Testis (tissue), 3 donors: ENCODE data around the gene UNC80. TPM values are rescaled to one million over a fixed set of nuclear protein-coding genes. Genes with fewer than 3 reads are reported as not detected.

ENCODE experiments used
- DNase-seq: peaks from one replicate; pipeline ENCODE4 v3.0.0-alpha.2; 2019
- H3K27ac ChIP-seq, 2 donors: fragments of 200-600 bp; sonication (generic); one replicate each; pipeline ENCODE4 v1.5.1; 2019
- H3K27me3 ChIP-seq: fragments of 200-600 bp; sonication (generic); one replicate; pipeline ENCODE4 v1.5.1; 2019
- H3K36me3 ChIP-seq: fragments of 200-600 bp; sonication (generic); one replicate; pipeline ENCODE4 v1.5.1; 2017; ENCODE audit warnings: low read depth; ENCODE audit errors: missing control alignments
- H3K4me1 ChIP-seq: fragments of 200-600 bp; sonication (generic); one replicate; pipeline ENCODE4 v1.5.1; 2019
- H3K4me3 ChIP-seq, 2 donors: fragments of 200-600 bp; sonication (generic); one replicate each; pipeline ENCODE4 v1.5.1; 2017 to 2019
- H3K9me3 ChIP-seq: fragments of 200-600 bp; sonication (generic); one replicate; pipeline ENCODE4 v1.5.1; 2017
- POLR2A ChIP-seq: fragments of 450-650 bp; IDR thresholded peaks from one replicate; pipeline ENCODE4 v1.6.1; 2017; ENCODE audit warnings: antibody characterized with exemption, mild to moderate bottlenecking, moderate library complexity
- WGBS, 2 donors: methylation state at CpG; one replicate each; pipeline ENCODE4 v1.1.5; 2018; 5-methylcytosine and 5-hydroxymethylcytosine counted together
- intact Hi-C: fragments of 100-400 bp; cut with DNase I; formaldehyde crosslinking; loops from one replicate; pipeline ENCODE4 v1.15.1; 2023; ENCODE audit warnings: low total_unique reads
- polyA plus RNA-seq: library from polyadenylated mRNA; stranded (reverse); fragments of 350-450 nt; fragmentation: Illumina TruSeq; extraction: RNeasy Lipid Tissue Mini Kit (QIAGEN cat#74804); gene quantifications from one replicate; pipeline ENCODE4 v1.2.3, GENCODE V29; 2014; ENCODE audit warnings: low read depth, low replicate concordance; ENCODE audit not compliant: insufficient read depth
- total RNA-seq, 2 donors: library from RNA; depleted of rRNA; stranded (reverse); fragments of >200 nt; gene quantifications; one replicate each; pipeline ENCODE4 v1.2.3, GENCODE V29; 2016
- TF ChIP-seq, protein P1 (sequence below), 3 experiments: fragments of 450-650 bp in 2 of 3; fragments of 200-600 bp in 1 of 3; sonication (generic) in 1 of 3; IDR thresholded peaks; one replicate each; pipeline ENCODE4 v1.5.1; 2016 to 2019; ENCODE audit warnings: antibody characterized with exemption in 3 of 3, mild to moderate bottlenecking in 2 of 3, moderate library complexity in 1 of 3

UNC80 gene
- total and polyA plus RNA-seq, 3 donors from 2014 or later: 8.2 to 46.1 (median 34.8) TPM

DNA sequence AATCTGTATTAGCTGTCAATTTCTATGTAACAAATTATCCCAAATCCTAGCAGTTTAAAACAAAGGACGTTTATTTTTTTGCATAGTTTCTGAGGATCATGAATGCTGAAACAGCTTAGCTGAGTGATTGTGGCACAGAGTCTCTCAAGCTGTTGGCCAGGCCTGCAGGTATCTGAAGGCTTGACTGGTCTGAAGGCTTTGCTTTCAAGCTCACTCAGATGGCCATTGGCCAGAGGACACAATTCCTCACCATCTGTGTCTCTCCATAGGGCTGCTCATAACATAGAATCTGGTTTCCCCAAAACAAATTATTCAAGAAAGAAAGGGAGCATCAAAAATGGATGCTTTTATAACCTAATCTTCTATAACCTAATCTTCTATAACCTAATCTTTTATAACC, 33.7 kb downstream of the UNC80 start:
- Histone ChIP-seq H3K36me3 (no peaks in the 10 kb centered on the region), H3K4me1 (no peaks in the 10 kb centered on the region), H3K4me3 (no peak overlapping the region), H3K27ac (no peak overlapping the region), H3K27me3 (no peaks in the 10 kb centered on the region), H3K9me3 (no peaks in the 10 kb centered on the region)
- no peak for TF ChIP-seq POLR2A
- TF ChIP-seq, protein P1, sequence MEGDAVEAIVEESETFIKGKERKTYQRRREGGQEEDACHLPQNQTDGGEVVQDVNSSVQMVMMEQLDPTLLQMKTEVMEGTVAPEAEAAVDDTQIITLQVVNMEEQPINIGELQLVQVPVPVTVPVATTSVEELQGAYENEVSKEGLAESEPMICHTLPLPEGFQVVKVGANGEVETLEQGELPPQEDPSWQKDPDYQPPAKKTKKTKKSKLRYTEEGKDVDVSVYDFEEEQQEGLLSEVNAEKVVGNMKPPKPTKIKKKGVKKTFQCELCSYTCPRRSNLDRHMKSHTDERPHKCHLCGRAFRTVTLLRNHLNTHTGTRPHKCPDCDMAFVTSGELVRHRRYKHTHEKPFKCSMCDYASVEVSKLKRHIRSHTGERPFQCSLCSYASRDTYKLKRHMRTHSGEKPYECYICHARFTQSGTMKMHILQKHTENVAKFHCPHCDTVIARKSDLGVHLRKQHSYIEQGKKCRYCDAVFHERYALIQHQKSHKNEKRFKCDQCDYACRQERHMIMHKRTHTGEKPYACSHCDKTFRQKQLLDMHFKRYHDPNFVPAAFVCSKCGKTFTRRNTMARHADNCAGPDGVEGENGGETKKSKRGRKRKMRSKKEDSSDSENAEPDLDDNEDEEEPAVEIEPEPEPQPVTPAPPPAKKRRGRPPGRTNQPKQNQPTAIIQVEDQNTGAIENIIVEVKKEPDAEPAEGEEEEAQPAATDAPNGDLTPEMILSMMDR (IDR thresholded peaks at IDR 0.05): no peak
- WGBS, 2 donors: 55 to 62% methylated on average over 1 of the region's 1 CpG
- intact Hi-C loops: no loop called here
- no peak for DNase-seq

DNA sequence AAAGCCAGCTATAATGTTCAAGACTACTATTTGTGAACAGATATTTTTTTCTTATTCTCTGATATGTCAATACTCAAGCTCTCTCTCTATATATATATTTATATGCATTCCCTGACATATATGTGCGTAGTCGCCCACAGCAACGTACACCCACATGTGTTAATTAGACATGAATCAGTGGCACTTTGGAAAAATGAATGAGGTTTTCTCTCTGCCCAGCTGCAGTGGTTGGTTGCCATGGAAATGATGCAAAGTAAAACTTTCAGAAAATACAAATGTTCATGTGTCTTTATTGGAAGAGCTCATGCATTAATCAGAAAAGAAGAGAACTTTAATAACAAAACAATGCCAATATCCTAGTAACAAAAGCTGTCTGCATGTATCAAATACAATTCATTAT, 34.7 kb downstream of the UNC80 start:
- WGBS, 2 donors: 60 to 67% methylated on average over 3 of the region's 3 CpGs

DNA sequence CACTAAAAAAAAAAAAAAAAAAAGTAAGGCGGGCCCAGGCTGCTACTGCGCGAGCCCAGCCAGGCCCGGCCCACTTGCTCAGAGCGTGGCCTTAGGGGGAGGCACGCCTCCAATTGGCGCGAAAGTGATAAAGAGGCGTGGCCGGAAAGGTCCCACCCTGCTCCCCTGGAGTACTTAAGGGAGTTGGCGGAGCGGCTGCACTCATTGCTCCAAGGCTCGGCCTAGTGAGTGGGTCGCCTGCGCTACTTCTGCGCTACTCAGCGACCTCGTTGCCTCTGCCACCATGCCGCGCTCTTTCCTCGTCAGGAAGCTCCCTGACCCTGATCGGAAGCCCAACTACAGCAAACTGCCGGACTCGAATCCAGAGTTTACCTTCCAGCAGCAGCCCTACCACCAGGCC, 36.9 kb downstream of the UNC80 start:
- intact Hi-C loops: no loop called here
- H3K27ac ChIP-seq: no peak overlapping the region
- H3K9me3 ChIP-seq: no peaks in the 10 kb centered on the region
- peak; percentile 76 for DNase-seq
- 57 to 77% methylated on average over 24 of the region's 24 CpGs for WGBS, 2 donors
- no peaks in the 10 kb centered on the region for H3K36me3 ChIP-seq
- H3K27me3 ChIP-seq: no peaks in the 10 kb centered on the region
- H3K4me1 ChIP-seq: no peaks in the 10 kb centered on the region
- peak overlapping the region in 1 of 2 donors; percentile 32 for H3K4me3 ChIP-seq
- no peak for TF ChIP-seq POLR2A
- TF ChIP-seq, protein P1 (IDR thresholded peaks at IDR 0.05): no peak

More for the DNA sequence above, 34.7 kb downstream of the UNC80 start:
- Histone ChIP-seq H3K27ac (no peak overlapping the region), H3K27me3 (no peaks in the 10 kb centered on the region), H3K36me3 (no peaks in the 10 kb centered on the region), H3K4me3 (no peak overlapping the region), H3K4me1 (no peaks in the 10 kb centered on the region), H3K9me3 (no peaks in the 10 kb centered on the region)
- intact Hi-C loops: no loop called here
- TF ChIP-seq, protein P1 (IDR thresholded peaks at IDR 0.05): no peak
- no peak for TF ChIP-seq POLR2A
- DNase-seq: no peak

DNA sequence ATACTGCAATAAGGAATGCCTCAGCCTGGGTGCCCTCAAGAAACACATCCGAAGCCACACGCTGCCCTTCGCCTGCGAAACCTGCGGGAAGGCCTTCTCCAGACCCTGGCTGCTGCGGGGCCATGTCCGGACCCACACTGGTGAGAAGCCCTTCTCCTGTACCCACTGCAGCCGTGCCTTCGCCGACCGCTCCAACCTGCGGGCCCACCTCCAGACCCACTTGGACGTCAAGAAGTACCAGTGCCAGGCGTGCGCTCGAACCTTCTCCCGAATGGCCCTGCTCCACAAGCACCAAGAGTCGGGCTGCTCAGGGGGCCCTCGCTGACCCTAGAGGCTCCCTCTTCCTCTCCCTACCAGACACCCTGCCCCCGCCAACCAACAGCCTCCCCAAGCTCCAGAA, 37.6 kb downstream of the UNC80 start:
- intact Hi-C loops: no loop called here
- H3K4me3 ChIP-seq: peak overlapping the region in 1 of 2 donors; percentile 32
- WGBS, 2 donors: 69 to 76% methylated on average over 19 to 20 of the region's 20 CpGs
- no peaks in the 10 kb centered on the region for H3K9me3 ChIP-seq
- H3K4me1 ChIP-seq: no peaks in the 10 kb centered on the region
- H3K27ac ChIP-seq: no peak overlapping the region
- TF ChIP-seq POLR2A: no peak
- TF ChIP-seq, protein P1 (IDR thresholded peaks at IDR 0.05): no peak
- H3K36me3 ChIP-seq: no peaks in the 10 kb centered on the region
- H3K27me3 ChIP-seq: no peaks in the 10 kb centered on the region
- DNase-seq: no peak

DNA sequence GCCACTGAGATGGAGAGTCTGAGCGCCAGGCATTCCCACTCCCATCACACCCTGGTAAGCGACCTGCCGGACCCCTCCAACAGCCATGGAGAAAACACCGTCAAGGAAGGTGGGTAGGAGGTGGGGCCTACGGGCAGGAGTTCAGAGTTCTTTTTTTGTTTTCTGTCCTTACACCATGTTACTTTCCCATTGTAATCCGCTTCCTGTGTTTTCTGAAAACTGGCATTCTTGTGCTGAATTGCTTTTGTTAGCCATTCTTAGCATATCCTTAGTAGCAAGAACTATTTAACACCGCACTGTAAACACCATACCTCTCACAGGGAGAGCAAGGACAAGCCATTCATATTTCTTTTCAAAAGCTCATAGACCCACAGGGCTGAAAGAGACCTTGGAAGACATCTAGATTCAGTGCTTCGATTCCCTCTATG, 46.2 kb downstream of the UNC80 start:
- intact Hi-C loops: no loop called here
- Histone ChIP-seq H3K27ac (no peak overlapping the region), H3K4me1 (no peaks in the 10 kb centered on the region), H3K27me3 (no peaks in the 10 kb centered on the region), H3K9me3 (no peaks in the 10 kb centered on the region), H3K36me3 (no peaks in the 10 kb centered on the region), H3K4me3 (no peak overlapping the region)
- no peak for DNase-seq
- TF ChIP-seq, protein P1 (IDR thresholded peaks at IDR 0.05): no peak
- TF ChIP-seq POLR2A: no peak
- 70 to 72% methylated on average over 8 of the region's 8 CpGs for WGBS, 2 donors
